Activated CD4-positive, alpha-beta T cell treated with anti-CD3 and anti-CD28 coated beads for 1 hour (primary cell): ENCODE data around the gene THRB.
"Not testable (repeated sequence)": the region's sequence is repeated elsewhere in the genome, so short reads cannot be mapped to it uniquely, and the experiment has no call there.

ENCODE experiments used
- DNase-seq: peaks from one replicate; pipeline ENCODE4 v3.0.0-alpha.2; 2020

THRB gene

GRCh38 chr3:24133436-24133835 lies 361.2 kb downstream of the THRB start:
- no peak for DNase-seq

- no peak for DNase-seq
Measured at GRCh38 chr3:24129549-24129948, 365.1 kb downstream of the THRB start.

- no peak for DNase-seq
Measured at GRCh38 chr3:24128199-24129005, 366.2 kb downstream of the THRB start.

GRCh38 chr3:24123596-24123995 lies 371.1 kb downstream of the THRB start:
- DNase-seq: no peak

- DNase-seq: no peak
Measured at GRCh38 chr3:24120434-24120833, 374.2 kb downstream of the THRB start.

- no peak for DNase-seq
Measured at GRCh38 chr3:24119321-24119751, 375.3 kb downstream of the THRB start.

- no peak for DNase-seq
Measured at GRCh38 chr3:24117508-24117907, 377.1 kb downstream of the THRB start.

GRCh38 chr3:24111711-24112110 lies 382.9 kb downstream of the THRB start:
- no peak for DNase-seq

- DNase-seq: no peak
Measured at GRCh38 chr3:24110051-24110450, 384.6 kb downstream of the THRB start.

- DNase-seq: no peak
Measured at GRCh38 chr3:24101676-24102168, 392.9 kb downstream of the THRB start.

GRCh38 chr3:24100696-24101402 lies 393.8 kb downstream of the THRB start:
- DNase-seq: no peak

GRCh38 chr3:24096695-24097290 lies 397.9 kb downstream of the THRB start:
- DNase-seq: no peak

- DNase-seq: no peak
Measured at GRCh38 chr3:24096271-24096670, 398.4 kb downstream of the THRB start.

- not testable (repeated sequence) for DNase-seq
Measured at GRCh38 chr3:24094818-24095217, 399.8 kb downstream of the THRB start.

- no peak for DNase-seq
Measured at GRCh38 chr3:24088782-24089181, 405.9 kb downstream of the THRB start.

- no peak for DNase-seq
Measured at GRCh38 chr3:24087469-24087868, 407.2 kb downstream of the THRB start.

GRCh38 chr3:24086617-24087404 lies 407.8 kb downstream of the THRB start:
- no peak for DNase-seq

GRCh38 chr3:24086206-24086605 lies 408.4 kb downstream of the THRB start:
- no peak for DNase-seq

GRCh38 chr3:24072193-24072592 lies 422.5 kb downstream of the THRB start:
- DNase-seq: no peak

- no peak for DNase-seq
Measured at GRCh38 chr3:24069045-24069444, 425.6 kb downstream of the THRB start.

GRCh38 chr3:24067483-24067882 lies 427.2 kb downstream of the THRB start:
- no peak for DNase-seq
